Neural progenitor cell (in vitro differentiated cells): ENCODE measurements around the gene KLHL11. TPM values are rescaled to one million over a fixed set of nuclear protein-coding genes. Genes with fewer than 3 reads are reported as not detected.
"Not testable (repeated sequence)": the region's sequence is repeated elsewhere in the genome, so short reads cannot be mapped to it uniquely, and the experiment has no call there.

Experiments
- DNase-seq: peaks from one replicate; pipeline ENCODE4 v3.0.0-alpha.2; 2016; ENCODE audit warnings: low spot score
- H2AFZ ChIP-seq: fragments of 200-600 bp; sonication (generic); replicated peaks from 2 replicates; pipeline ENCODE4 v1.6.1; 2016; ENCODE audit warnings: antibody characterized with exemption
- H3F3A ChIP-seq: fragments of 200-600 bp; sonication (generic); 2 replicates; pipeline ENCODE4 v1.6.1; 2016; ENCODE audit warnings: antibody characterized with exemption, low read depth
- H3K27ac ChIP-seq: fragments of 200-600 bp; sonication (generic); 2 replicates; pipeline ENCODE4 v1.5.1; 2016; ENCODE audit warnings: mild to moderate bottlenecking
- H3K27me3 ChIP-seq: fragments of 200-600 bp; sonication (generic); 2 replicates; pipeline ENCODE4 v1.6.1; 2016; ENCODE audit warnings: mild to moderate bottlenecking, moderate library complexity
- H3K36me3 ChIP-seq: fragments of 200-600 bp; sonication (generic); 2 replicates; pipeline ENCODE4 v1.5.1; 2016
- H3K4me1 ChIP-seq: fragments of 200-600 bp; sonication (generic); 2 replicates; pipeline ENCODE4 v1.6.1; 2016; ENCODE audit warnings: mixed run types
- H3K4me2 ChIP-seq: fragments of 200-600 bp; sonication (generic); 2 replicates; pipeline ENCODE4 v1.6.1; 2016
- H3K4me3 ChIP-seq: fragments of 200-600 bp; sonication (generic); 2 replicates; pipeline ENCODE4 v1.5.1; 2016
- H3K79me2 ChIP-seq: fragments of 200-600 bp; sonication (generic); 2 replicates; pipeline ENCODE4 v1.6.1; 2016; ENCODE audit warnings: low read depth
- H3K9ac ChIP-seq: fragments of 200-600 bp; sonication (generic); 2 replicates; pipeline ENCODE4 v1.6.1; 2016
- H3K9me3 ChIP-seq: fragments of 200-600 bp; sonication (generic); 2 replicates; pipeline ENCODE4 v1.5.1; 2016; ENCODE audit warnings: low read depth
- H4K20me1 ChIP-seq: fragments of 200-600 bp; sonication (generic); 2 replicates; pipeline ENCODE4 v1.6.1; 2016; ENCODE audit warnings: low read depth
- H3K27ac Mint-ChIP-seq: 3 replicates; pipeline ENCODE4 v1.8.0; 2021; ENCODE audit warnings: mixed read lengths
- H3K27me3 Mint-ChIP-seq: 2 replicates; pipeline ENCODE4 v1.8.0; 2022; ENCODE audit warnings: low read depth, mild to moderate bottlenecking, inconsistent platforms, moderate library complexity, mixed read lengths; ENCODE audit not compliant: insufficient read depth
- H3K36me3 Mint-ChIP-seq: 3 replicates; pipeline ENCODE4 v1.8.0; 2021; ENCODE audit warnings: mixed read lengths
- H3K4me1 Mint-ChIP-seq: 3 replicates; pipeline ENCODE4 v1.8.0; 2021; ENCODE audit warnings: mixed read lengths
- H3K4me3 Mint-ChIP-seq: 3 replicates; pipeline ENCODE4 v1.8.0; 2021; ENCODE audit warnings: mild to moderate bottlenecking, moderate library complexity, mixed read lengths
- H3K9me3 Mint-ChIP-seq: 3 replicates; pipeline ENCODE4 v1.8.0; 2020; ENCODE audit warnings: mixed read lengths
- EZH2 ChIP-seq: fragments of 200-600 bp; sonication (generic); IDR thresholded peaks from 2 replicates; pipeline ENCODE4 v1.6.1; 2017; ENCODE audit warnings: antibody characterized with exemption, mild to moderate bottlenecking, moderate library complexity
- EZH2phosphoT487 ChIP-seq: fragments of 200-600 bp; sonication (generic); IDR thresholded peaks from 2 replicates; pipeline ENCODE4 v1.6.1; 2017; ENCODE audit warnings: antibody characterized with exemption
- total RNA-seq: library from RNA; depleted of rRNA; stranded (reverse); fragments of >200 nt; gene quantifications from 2 replicates; pipeline ENCODE4 v1.2.3, GENCODE V29; 2015; ENCODE audit warnings: low replicate concordance
- TF ChIP-seq, protein P1 (sequence below): fragments of 200-600 bp; sonication (generic); IDR thresholded peaks from 2 replicates; pipeline ENCODE4 v1.5.1; 2017; ENCODE audit warnings: antibody characterized with exemption, mild to moderate bottlenecking

Gene KLHL11
- total RNA-seq, 1 donor from 2014 or later, result 28.5 TPM

DNA sequence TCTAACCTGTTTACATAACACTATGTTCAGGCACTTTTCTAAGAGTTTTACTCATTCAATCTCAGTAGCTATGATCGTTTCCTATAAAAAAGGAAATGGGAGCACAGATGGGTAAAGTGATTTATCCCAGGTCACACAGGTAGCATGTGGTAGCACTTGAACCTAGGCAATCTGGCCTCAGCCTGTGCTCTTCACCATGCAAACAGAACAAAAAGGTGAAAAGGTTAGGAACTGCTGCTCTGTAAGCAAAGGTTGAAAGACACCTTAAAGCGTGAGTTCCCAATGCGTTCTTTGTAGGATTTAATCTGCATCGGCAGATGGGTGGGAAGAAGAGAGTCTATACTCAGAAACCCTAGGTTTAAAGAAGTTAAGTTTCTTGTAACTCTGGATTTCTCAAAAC lies 14.9 kb upstream of the KLHL11 start:
- H3K4me1 Mint-ChIP-seq, result no peaks in the 10 kb centered on the region
- H4K20me1 ChIP-seq, result peaks cover 5% of the 10 kb centered on the region
- no peaks in the 10 kb centered on the region for H3K27me3 Mint-ChIP-seq
- no peak overlapping the region for H3K27ac Mint-ChIP-seq
- no peaks in the 10 kb centered on the region for H3K27me3 ChIP-seq
- H3K36me3 ChIP-seq, result peaks cover 41% of the 10 kb centered on the region
- no peak overlapping the region for H3K4me3 ChIP-seq
- peaks cover 21% of the 10 kb centered on the region for H3K79me2 ChIP-seq
- H3K9me3 ChIP-seq, result no peaks in the 10 kb centered on the region
- no peak overlapping the region for H3K4me3 Mint-ChIP-seq
- no peak for DNase-seq
- no peak overlapping the region for H3K27ac ChIP-seq
- H2AFZ ChIP-seq, result no peak overlapping the region
- no peak overlapping the region for H3K9ac ChIP-seq
- H3K4me2 ChIP-seq, result no peak overlapping the region
- H3F3A ChIP-seq, result peaks cover 31% of the 10 kb centered on the region
- H3K4me1 ChIP-seq, result no peaks in the 10 kb centered on the region
- peaks cover 46% of the 10 kb centered on the region for H3K36me3 Mint-ChIP-seq
- TF ChIP-seq EZH2phosphoT487 (no peak), EZH2 (no peak)
- TF ChIP-seq, protein P1, sequence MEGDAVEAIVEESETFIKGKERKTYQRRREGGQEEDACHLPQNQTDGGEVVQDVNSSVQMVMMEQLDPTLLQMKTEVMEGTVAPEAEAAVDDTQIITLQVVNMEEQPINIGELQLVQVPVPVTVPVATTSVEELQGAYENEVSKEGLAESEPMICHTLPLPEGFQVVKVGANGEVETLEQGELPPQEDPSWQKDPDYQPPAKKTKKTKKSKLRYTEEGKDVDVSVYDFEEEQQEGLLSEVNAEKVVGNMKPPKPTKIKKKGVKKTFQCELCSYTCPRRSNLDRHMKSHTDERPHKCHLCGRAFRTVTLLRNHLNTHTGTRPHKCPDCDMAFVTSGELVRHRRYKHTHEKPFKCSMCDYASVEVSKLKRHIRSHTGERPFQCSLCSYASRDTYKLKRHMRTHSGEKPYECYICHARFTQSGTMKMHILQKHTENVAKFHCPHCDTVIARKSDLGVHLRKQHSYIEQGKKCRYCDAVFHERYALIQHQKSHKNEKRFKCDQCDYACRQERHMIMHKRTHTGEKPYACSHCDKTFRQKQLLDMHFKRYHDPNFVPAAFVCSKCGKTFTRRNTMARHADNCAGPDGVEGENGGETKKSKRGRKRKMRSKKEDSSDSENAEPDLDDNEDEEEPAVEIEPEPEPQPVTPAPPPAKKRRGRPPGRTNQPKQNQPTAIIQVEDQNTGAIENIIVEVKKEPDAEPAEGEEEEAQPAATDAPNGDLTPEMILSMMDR, result no peak
- no peaks in the 10 kb centered on the region for H3K9me3 Mint-ChIP-seq

DNA sequence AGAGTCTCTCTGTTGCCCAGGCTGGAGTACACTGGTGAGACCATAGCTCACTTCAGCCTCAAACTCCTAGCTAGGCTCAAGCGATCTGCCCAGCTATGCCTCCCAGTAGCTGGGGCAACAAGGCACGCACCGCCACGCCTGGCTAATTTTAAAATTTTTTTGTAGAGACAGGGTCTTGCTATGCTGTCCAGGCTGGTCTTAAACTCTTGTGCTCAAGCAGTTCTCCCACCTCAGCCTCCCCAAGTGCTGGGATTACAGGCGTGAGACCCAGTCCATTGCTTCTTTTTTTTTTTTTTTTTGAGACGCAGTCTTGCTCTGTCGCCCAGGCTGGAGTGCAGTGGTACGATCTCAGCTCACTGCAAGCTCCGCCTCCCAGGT lies 9.1 kb upstream of the KLHL11 start:
- H3K36me3 ChIP-seq, result peaks cover 19% of the 10 kb centered on the region
- H3K9me3 Mint-ChIP-seq, H3K27ac ChIP-seq, H3K27me3 ChIP-seq, H3K4me3 Mint-ChIP-seq, H3K4me3 ChIP-seq, H3K4me2 ChIP-seq, H3K9ac ChIP-seq, H4K20me1 ChIP-seq, H3K9me3 ChIP-seq, H3K27ac Mint-ChIP-seq, H3K27me3 Mint-ChIP-seq, H3K4me1 ChIP-seq, H3F3A ChIP-seq, DNase-seq, H3K4me1 Mint-ChIP-seq, H3K79me2 ChIP-seq, H2AFZ ChIP-seq: not testable (repeated sequence)
- H3K36me3 Mint-ChIP-seq, result peaks cover 61% of the 10 kb centered on the region

DNA sequence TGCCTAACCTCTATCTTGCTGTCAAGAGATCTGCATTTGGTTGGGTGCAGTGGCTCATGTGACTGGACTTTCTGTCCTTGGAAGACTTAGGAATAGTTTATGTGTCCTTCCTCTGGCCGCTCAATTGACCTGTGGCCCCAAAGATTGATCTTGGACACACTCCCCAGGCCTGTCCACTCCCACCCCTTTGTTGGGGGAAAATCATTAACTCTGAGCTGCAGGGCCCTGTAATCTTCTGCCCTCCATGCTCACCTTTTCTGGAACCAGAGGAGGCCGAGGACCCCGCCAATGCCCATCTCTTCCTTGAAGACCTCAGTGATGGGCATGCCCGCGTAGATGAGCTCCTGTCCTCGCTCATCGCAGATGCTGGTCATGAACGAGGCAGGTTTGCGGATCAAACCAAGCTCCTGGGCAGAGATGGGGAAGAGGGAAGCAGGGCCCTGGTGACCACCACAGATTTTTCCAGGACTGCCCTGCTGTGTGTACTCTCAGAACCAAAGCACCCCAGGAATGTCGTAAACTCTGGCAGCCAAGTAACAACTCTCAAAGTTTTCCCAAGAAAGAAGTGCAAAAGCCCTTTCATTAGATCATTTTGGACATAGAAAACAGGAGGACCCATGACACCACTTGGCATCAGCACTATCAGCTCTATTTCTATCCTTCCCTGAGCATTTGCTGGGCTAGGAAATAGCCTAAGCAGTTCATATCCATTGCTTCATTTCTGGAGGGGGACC lies 8.5 kb upstream of the KLHL11 start:
- Histone ChIP-seq H3K4me2 (no peak overlapping the region), H3K4me1 (no peaks in the 10 kb centered on the region), H3K36me3 (peaks cover 19% of the 10 kb centered on the region), H3K9me3 (no peaks in the 10 kb centered on the region), H3K4me3 (no peak overlapping the region), H3K27me3 (no peaks in the 10 kb centered on the region), H3K9ac (no peak overlapping the region), H3K79me2 (no peaks in the 10 kb centered on the region), H4K20me1 (no peaks in the 10 kb centered on the region), H3F3A (peaks cover 5% of the 10 kb centered on the region), H3K27ac (no peak overlapping the region), H2AFZ (no peak overlapping the region)
- peaks cover 2% of the 10 kb centered on the region for H3K27me3 Mint-ChIP-seq
- H3K4me3 Mint-ChIP-seq, result no peak overlapping the region
- no peaks in the 10 kb centered on the region for H3K4me1 Mint-ChIP-seq
- DNase-seq, result no peak
- no peaks in the 10 kb centered on the region for H3K9me3 Mint-ChIP-seq
- TF ChIP-seq, protein P1, result no peak
- no peak for TF ChIP-seq EZH2phosphoT487
- no peak for TF ChIP-seq EZH2
- H3K27ac Mint-ChIP-seq, result no peak overlapping the region
- H3K36me3 Mint-ChIP-seq, result peaks cover 59% of the 10 kb centered on the region

DNA sequence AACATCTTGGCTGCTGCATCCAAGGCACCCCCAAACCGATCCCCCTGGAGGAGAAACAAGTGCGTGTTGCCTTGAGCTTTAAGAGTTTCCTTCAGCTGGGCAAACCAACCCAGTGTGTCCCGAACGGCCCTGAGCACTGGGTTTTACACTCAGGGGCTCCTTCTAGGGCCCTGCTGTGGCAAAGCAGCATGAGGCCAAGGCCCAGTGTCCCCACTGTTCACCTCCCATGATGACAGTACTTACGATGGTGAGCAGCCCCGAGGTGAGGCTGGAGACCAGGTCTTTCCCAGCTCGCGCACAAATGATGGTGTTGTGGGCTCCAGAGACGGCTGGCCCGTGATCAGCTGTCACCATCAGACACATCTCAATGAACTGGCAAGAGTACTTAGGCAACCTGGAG lies 6.6 kb upstream of the KLHL11 start:
- H3K27me3 Mint-ChIP-seq, result peaks cover 2% of the 10 kb centered on the region
- Histone ChIP-seq H3K27ac (no peak overlapping the region), H3K4me1 (no peaks in the 10 kb centered on the region), H3K27me3 (no peaks in the 10 kb centered on the region), H3K4me3 (no peak overlapping the region), H3K79me2 (no peaks in the 10 kb centered on the region), H3K9ac (no peak overlapping the region), H3F3A (peaks cover 18% of the 10 kb centered on the region), H3K36me3 (peaks cover 2% of the 10 kb centered on the region), H4K20me1 (no peaks in the 10 kb centered on the region), H2AFZ (no peak overlapping the region), H3K9me3 (no peaks in the 10 kb centered on the region), H3K4me2 (no peak overlapping the region)
- no peak overlapping the region for H3K4me3 Mint-ChIP-seq
- H3K9me3 Mint-ChIP-seq, result no peaks in the 10 kb centered on the region
- no peaks in the 10 kb centered on the region for H3K4me1 Mint-ChIP-seq
- peaks cover 49% of the 10 kb centered on the region for H3K36me3 Mint-ChIP-seq
- H3K27ac Mint-ChIP-seq, result no peak overlapping the region
- TF ChIP-seq EZH2 (no peak), EZH2phosphoT487 (no peak)
- TF ChIP-seq, protein P1, result no peak
- no peak for DNase-seq
